CD4-positive, alpha-beta memory T cell (primary cell): ENCODE data around the gene OR2G6. TPM values are rescaled to one million over a fixed set of nuclear protein-coding genes. Genes with fewer than 3 reads are reported as not detected.
A peak's percentile ranks its signal among the peaks of the same experiment; 100 is the strongest.
"Not testable (repeated sequence)": the region's sequence is repeated elsewhere in the genome, so short reads cannot be mapped to it uniquely, and the experiment has no call there.

Source experiments
- CTCF ChIA-PET: fragments of 350-600 bp; sonication (Branson Sonifier 250); formaldehyde crosslinking; loops from one replicate; lab custom pipeline; 2021; ENCODE audit warnings: inconsistent platforms; ENCODE audit not compliant: partially characterized antibody; lab: Charles Lee
- POLR2A ChIA-PET: fragments of 350-600 bp; sonication (Branson Sonifier 250); formaldehyde crosslinking; loops from one replicate; lab custom pipeline; 2021; ENCODE audit not compliant: partially characterized antibody; lab: Charles Lee
- DNase-seq, 5 donors: peaks; one replicate each; pipeline versions ENCODE4 v3.0.0 to v3.0.0-alpha.2; 2020 to 2022; ENCODE audit warnings: mixed read lengths in 1 of 5
- H3K27ac ChIP-seq: one replicate; pipeline ENCODE4 v1.7.0; 2013; ENCODE audit warnings: low read depth, low read length
- H3K27me3 ChIP-seq: 2 replicates; pipeline ENCODE4 v1.7.0; 2013; ENCODE audit warnings: mild to moderate bottlenecking, low read length, moderate library complexity; ENCODE audit not compliant: insufficient read depth
- H3K36me3 ChIP-seq: 2 replicates; pipeline ENCODE4 v1.7.0; 2013; ENCODE audit warnings: mild to moderate bottlenecking, low read length, moderate library complexity; ENCODE audit not compliant: insufficient read depth
- H3K4me1 ChIP-seq: 2 replicates; pipeline ENCODE4 v1.7.0; 2013; ENCODE audit warnings: mild to moderate bottlenecking, low read length, moderate library complexity; ENCODE audit not compliant: insufficient read depth
- H3K4me3 ChIP-seq, 2 donors: one replicate each; pipeline ENCODE4 v1.7.0; 2013; ENCODE audit warnings: low read length in 2 of 2, mild to moderate bottlenecking in 1 of 2
- H3K9me3 ChIP-seq, 2 donors: one replicate each; pipeline ENCODE4 v1.7.0; 2013; ENCODE audit warnings: low read length in 2 of 2, control low read depth in 1 of 2; ENCODE audit not compliant: control insufficient read depth in 1 of 2
- H3K27ac Mint-ChIP-seq, 7 donors: one replicate each; pipeline ENCODE4 v1.8.0; 2020 to 2021; ENCODE audit warnings: mixed read lengths in 7 of 7, mild to moderate bottlenecking in 6 of 7, inconsistent platforms in 3 of 7, moderate library complexity in 3 of 7
- H3K27me3 Mint-ChIP-seq, 2 donors: one replicate each; pipeline ENCODE4 v1.8.0; 2020 to 2021; ENCODE audit warnings: mixed read lengths in 2 of 2
- H3K36me3 Mint-ChIP-seq, 2 donors: one replicate each; pipeline ENCODE4 v1.8.0; 2020 to 2021; ENCODE audit warnings: mixed read lengths in 2 of 2, inconsistent platforms in 1 of 2, mild to moderate bottlenecking in 1 of 2
- H3K4me1 Mint-ChIP-seq, 4 donors: one replicate each; pipeline ENCODE4 v1.8.0; 2020 to 2021; ENCODE audit warnings: mixed read lengths in 4 of 4, mild to moderate bottlenecking in 1 of 4
- H3K4me3 Mint-ChIP-seq, 8 donors: one replicate each; pipeline ENCODE4 v1.8.0; 2020 to 2021; ENCODE audit warnings: mixed read lengths in 8 of 8, mild to moderate bottlenecking in 7 of 8, moderate library complexity in 6 of 8, inconsistent platforms in 3 of 8
- H3K9me3 Mint-ChIP-seq, 8 donors: one replicate each; pipeline ENCODE4 v1.8.0; 2020 to 2021; ENCODE audit warnings: mixed read lengths in 8 of 8, mild to moderate bottlenecking in 5 of 8, inconsistent platforms in 3 of 8, moderate library complexity in 1 of 8
- intact Hi-C: fragments of 100-400 bp; cut with micrococcal nuclease; formaldehyde crosslinking; loops from one replicate; pipeline ENCODE4 v1.15.1; 2023
- polyA plus RNA-seq, 2 donors: library from polyadenylated mRNA; unstranded; fragments of 300-500 nt; fragmentation: Illumina TruSeq; gene quantifications; one replicate each; pipeline ENCODE4 v1.2.3, GENCODE V29; 2021
- total RNA-seq, 2 experiments: library from RNA; stranded (reverse); gene quantifications; one replicate each; pipeline ENCODE4 v1.2.3, GENCODE V29; 2021

The OR2G6 gene
- total and polyA plus RNA-seq, 4 experiments from 2014 or later = not detected

DNA sequence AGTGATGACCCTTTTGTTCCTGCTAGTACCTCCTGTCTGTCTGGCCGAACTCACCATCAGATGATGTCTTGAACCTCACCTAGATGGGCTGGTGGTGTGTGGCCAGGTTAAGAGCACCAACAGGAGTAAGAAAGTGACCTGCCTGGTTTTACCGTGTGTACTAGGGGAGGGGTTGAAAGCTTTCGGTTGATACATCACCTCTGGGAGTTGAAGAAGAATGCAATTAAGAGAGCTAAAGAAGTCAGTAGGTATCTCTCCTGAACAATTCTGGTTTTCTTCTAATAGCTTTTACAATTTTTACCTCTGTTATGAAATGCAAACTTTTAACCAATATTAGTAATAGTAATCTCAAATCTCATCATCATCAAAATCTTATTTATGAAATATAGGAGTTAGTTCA, 54.8 kb downstream of the OR2G6 start, which contains the start of gene OR2T29:
Gene OR2T29, minus strand, starts transcription at position 101 of the 400 bp plus-strand sequence. CDS start 3,281 bp downstream, outside the sequence.
- H3K36me3 ChIP-seq, H3K9me3 Mint-ChIP-seq, H3K36me3 Mint-ChIP-seq, H3K27me3 Mint-ChIP-seq, H3K27me3 ChIP-seq, DNase-seq, H3K27ac Mint-ChIP-seq, POLR2A ChIA-PET, intact Hi-C loops, H3K4me3 Mint-ChIP-seq, H3K9me3 ChIP-seq, CTCF ChIA-PET, H3K4me1 ChIP-seq, H3K27ac ChIP-seq, H3K4me3 ChIP-seq: not testable (repeated sequence)
- peaks cover 7 to 12% (median 10%) of the 10 kb centered on the region in 4 donors for H3K4me1 Mint-ChIP-seq

GRCh38 chr1:248565530-248566373, 57.9 kb downstream of the OR2G6 start:
- Histone ChIP-seq H3K27ac (peak overlapping the region; percentile 38), H3K4me3 (peak overlapping the region in 1 of 2 donors; percentile 15)
- DNase-seq = peak; percentile 5 to 44 (median 42)
- POLR2A ChIA-PET, H3K36me3 Mint-ChIP-seq, H3K4me1 ChIP-seq, H3K27me3 Mint-ChIP-seq, H3K9me3 Mint-ChIP-seq, CTCF ChIA-PET, H3K9me3 ChIP-seq, intact Hi-C loops, H3K27me3 ChIP-seq, H3K36me3 ChIP-seq: not testable (repeated sequence)
- Mint-ChIP-seq H3K4me3 (peak overlapping the region; percentile 83 to 95 (median 92)), H3K27ac (peak overlapping the region; percentile 84 to 96 (median 94)), H3K4me1 (peaks cover 8 to 16% (median 11%) of the 10 kb centered on the region in 4 donors)

DNA sequence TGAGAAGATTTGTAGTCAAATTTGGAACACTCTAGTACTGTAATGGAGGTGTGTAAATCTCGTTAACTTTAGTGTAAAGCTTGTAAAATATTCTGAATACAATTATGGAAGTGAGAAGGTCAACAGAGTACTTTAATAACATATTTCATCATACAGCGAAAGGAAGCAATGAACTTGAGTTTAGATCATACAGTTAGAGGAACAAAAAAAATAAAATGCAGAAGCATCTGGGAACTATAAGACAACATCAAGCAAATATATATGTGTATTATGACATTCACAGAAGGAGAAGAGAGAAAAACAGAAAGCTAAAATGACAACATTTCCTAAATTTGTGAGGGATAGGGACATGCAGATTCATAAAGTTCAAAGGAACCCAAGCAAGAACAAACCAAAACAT, 61.2 kb downstream of the OR2G6 start:
- H3K9me3 Mint-ChIP-seq, H3K27me3 Mint-ChIP-seq, intact Hi-C loops, H3K9me3 ChIP-seq, H3K4me1 ChIP-seq, H3K4me3 Mint-ChIP-seq, H3K27me3 ChIP-seq, POLR2A ChIA-PET, H3K36me3 ChIP-seq, CTCF ChIA-PET, DNase-seq, H3K4me3 ChIP-seq, H3K27ac ChIP-seq, H3K36me3 Mint-ChIP-seq: not testable (repeated sequence)
- H3K4me1 Mint-ChIP-seq = peaks cover 10 to 18% (median 11%) of the 10 kb centered on the region in 4 donors
- H3K27ac Mint-ChIP-seq = peak overlapping the region in 1 of 7 donors; percentile 35

DNA sequence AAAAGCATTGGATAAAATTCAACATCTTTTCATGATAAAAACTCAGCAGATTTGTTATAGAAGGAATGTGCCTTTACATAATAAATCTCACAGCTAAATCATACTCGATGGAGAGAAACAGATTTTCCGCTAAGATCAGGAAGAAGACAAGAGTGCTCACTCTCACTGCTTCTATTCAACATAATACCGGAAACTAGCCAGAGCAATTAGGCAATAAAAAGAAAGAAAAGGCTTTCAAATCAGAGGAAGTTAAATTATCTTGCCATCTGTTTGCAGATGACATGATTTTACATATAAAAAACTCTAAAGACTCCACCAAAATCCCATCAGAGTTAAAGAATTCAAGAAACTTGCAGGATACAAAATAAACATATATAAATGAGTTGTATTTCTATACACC, 62.9 kb downstream of the OR2G6 start:
- H3K4me3 ChIP-seq, H3K27ac ChIP-seq, H3K27me3 ChIP-seq, H3K27me3 Mint-ChIP-seq, H3K36me3 ChIP-seq, CTCF ChIA-PET, DNase-seq, H3K36me3 Mint-ChIP-seq, H3K9me3 Mint-ChIP-seq, POLR2A ChIA-PET, H3K9me3 ChIP-seq, intact Hi-C loops, H3K4me1 ChIP-seq: not testable (repeated sequence)
- H3K4me3 Mint-ChIP-seq = peak overlapping the region in 3 of 8 donors; percentile 10 to 20 (median 13)
- peak overlapping the region in 1 of 7 donors; percentile 58 for H3K27ac Mint-ChIP-seq
- peaks cover 6 to 13% (median 7%) of the 10 kb centered on the region in 4 donors for H3K4me1 Mint-ChIP-seq

DNA sequence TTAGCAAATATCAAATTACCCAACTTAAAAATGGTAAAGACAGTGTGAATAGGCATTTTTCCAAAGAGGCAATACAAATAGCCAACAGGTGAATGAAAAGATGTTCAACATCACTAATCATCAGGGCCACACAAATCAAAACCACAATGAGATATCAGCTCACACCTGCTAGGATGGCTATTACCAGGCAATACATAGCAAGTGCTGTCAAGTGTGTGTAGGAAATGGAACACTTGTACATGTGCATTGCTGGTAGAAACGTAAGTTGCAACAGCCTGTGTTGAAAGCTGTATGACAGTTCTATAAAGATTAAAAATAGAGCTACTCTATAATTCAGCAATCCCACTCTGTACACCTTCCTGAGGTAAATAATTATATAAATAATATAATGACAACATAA, 64.2 kb downstream of the OR2G6 start:
- CTCF ChIA-PET, H3K36me3 Mint-ChIP-seq, DNase-seq, POLR2A ChIA-PET, H3K27ac Mint-ChIP-seq, H3K27ac ChIP-seq, intact Hi-C loops, H3K4me3 ChIP-seq, H3K27me3 ChIP-seq, H3K4me1 ChIP-seq, H3K9me3 ChIP-seq, H3K9me3 Mint-ChIP-seq, H3K27me3 Mint-ChIP-seq, H3K4me1 Mint-ChIP-seq, H3K4me3 Mint-ChIP-seq, H3K36me3 ChIP-seq: not testable (repeated sequence)

DNA sequence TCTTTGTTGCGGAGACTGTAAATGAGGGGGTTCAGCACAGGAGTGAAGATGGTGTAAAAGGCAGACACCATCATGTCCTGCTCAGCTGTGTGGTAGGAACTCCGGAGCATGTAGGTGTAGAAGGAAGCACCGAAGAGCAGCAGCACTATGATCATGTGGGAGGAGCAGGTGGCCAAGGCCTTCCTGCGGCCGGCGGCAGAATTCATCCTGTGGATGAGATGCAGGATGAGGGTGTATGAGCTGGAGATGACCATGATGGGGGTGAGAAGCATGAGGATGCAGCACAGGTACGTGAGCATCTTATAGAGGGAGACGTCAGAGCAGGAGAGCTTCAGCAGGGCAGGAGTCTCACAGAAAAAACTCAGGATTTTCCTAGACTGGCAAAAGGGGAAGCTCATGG, 66.0 kb downstream of the OR2G6 start:
- DNase-seq, H3K36me3 ChIP-seq, H3K9me3 Mint-ChIP-seq, H3K4me1 ChIP-seq, CTCF ChIA-PET, H3K4me3 Mint-ChIP-seq, H3K4me1 Mint-ChIP-seq, POLR2A ChIA-PET, H3K36me3 Mint-ChIP-seq, H3K27ac ChIP-seq, H3K27ac Mint-ChIP-seq, H3K9me3 ChIP-seq, H3K4me3 ChIP-seq, H3K27me3 Mint-ChIP-seq, H3K27me3 ChIP-seq, intact Hi-C loops: not testable (repeated sequence)

DNA sequence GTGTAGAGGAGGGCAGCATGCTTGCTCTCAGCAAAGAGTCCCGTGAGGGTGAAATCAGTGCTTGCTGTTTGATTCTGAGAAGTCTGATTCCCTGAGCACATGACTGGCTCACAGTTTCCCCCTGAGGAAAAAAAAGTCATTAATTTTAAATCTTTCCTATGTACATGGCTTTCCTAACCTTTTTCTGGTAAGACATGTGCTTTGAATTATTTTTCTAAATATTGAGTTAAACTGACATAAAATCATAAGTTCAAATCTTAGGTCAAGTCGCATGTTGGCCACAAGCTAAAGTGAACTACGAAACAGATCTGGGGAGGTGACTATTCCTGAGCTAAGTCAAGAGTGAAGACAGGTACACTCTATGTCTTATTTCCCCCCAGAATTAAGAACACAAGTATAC, 66.8 kb downstream of the OR2G6 start, which contains the start of gene OR2T34:
Gene OR2T34, minus strand, starts transcription at position 101 of the 400 bp plus-strand sequence. Its CDS starts 0 bp downstream, at position 101.
- H3K27me3 ChIP-seq, H3K9me3 Mint-ChIP-seq, H3K4me1 ChIP-seq, H3K4me3 ChIP-seq, H3K36me3 ChIP-seq, H3K36me3 Mint-ChIP-seq, intact Hi-C loops, DNase-seq, H3K27me3 Mint-ChIP-seq, H3K4me3 Mint-ChIP-seq, CTCF ChIA-PET, POLR2A ChIA-PET, H3K27ac ChIP-seq, H3K9me3 ChIP-seq, H3K4me1 Mint-ChIP-seq: not testable (repeated sequence)
- peak within 1 kb of the TSS in 1 of 7 donors; percentile 25 for H3K27ac Mint-ChIP-seq
